ENCODE results near the gene CSMD2.

- no peak for TF ChIP-seq POLR2AphosphoS5 (IDR thresholded peaks at IDR 0.05; ENCODE audit: low read depth, low read length)
- no peak for TF ChIP-seq CTCF (IDR thresholded peaks at IDR 0.05 in 2 of 3, conservative IDR thresholded peaks at IDR 0.05 in 1 of 3; ENCODE audit: borderline replicate concordance in 1 of 3, insufficient read depth in 1 of 3, low read depth in 2 of 3, low read length in 2 of 3)
- TF ChIP-seq EZH2phosphoT487 (IDR thresholded peaks at IDR 0.05; ENCODE audit: borderline replicate concordance) = no peak
- no peak for TF ChIP-seq YY1 (IDR thresholded peaks at IDR 0.05; ENCODE audit: extremely low read depth, insufficient replicate concordance, low read depth, low read length)
- no peak for TF ChIP-seq SIN3A (IDR thresholded peaks at IDR 0.05; ENCODE audit: low read depth)
These were observed 25.7 kb upstream of the CSMD2 start for GRCh38 chr1:34190692-34191091.
